Trophoblast cell (in vitro differentiated cells and primary cell): ENCODE measurements around the gene EPHB2.

ENCODE experiments used
- DNase-seq, 2 donors: peaks; one replicate each; pipeline ENCODE4 v3.0.0-alpha.2; 2016
- H2AFZ ChIP-seq: 2 replicates; pipeline ENCODE4 v1.6.1; 2013; ENCODE audit warnings: low read length, moderate library complexity, mild to moderate bottlenecking; ENCODE audit not compliant: insufficient read depth, poor library complexity
- H2AK5ac ChIP-seq: 2 replicates; pipeline ENCODE4 v1.6.1; 2013; ENCODE audit warnings: mild to moderate bottlenecking, low read length
- H2BK120ac ChIP-seq: 2 replicates; pipeline ENCODE4 v1.6.1; 2013; ENCODE audit warnings: low read length, mild to moderate bottlenecking, moderate library complexity; ENCODE audit not compliant: insufficient read depth, poor library complexity
- H2BK12ac ChIP-seq: 2 replicates; pipeline ENCODE4 v1.6.1; 2013; ENCODE audit warnings: mild to moderate bottlenecking, low read length, moderate library complexity
- H2BK5ac ChIP-seq: 2 replicates; pipeline ENCODE4 v1.6.1; 2013; ENCODE audit warnings: low read length, low read depth, moderate library complexity, mild to moderate bottlenecking; ENCODE audit not compliant: poor library complexity
- H3K14ac ChIP-seq: 2 replicates; pipeline ENCODE4 v1.6.1; 2013; ENCODE audit warnings: mild to moderate bottlenecking, low read length
- H3K18ac ChIP-seq: 2 replicates; pipeline ENCODE4 v1.6.1; 2013; ENCODE audit warnings: mild to moderate bottlenecking, low read length
- H3K23ac ChIP-seq: 2 replicates; pipeline ENCODE4 v1.6.1; 2013; ENCODE audit warnings: low read length
- H3K27ac ChIP-seq: 2 replicates; pipeline ENCODE4 v1.5.1; 2013; ENCODE audit warnings: low read depth, mild to moderate bottlenecking, inconsistent platforms, low read length, moderate library complexity
- H3K27me3 ChIP-seq: 2 replicates; pipeline ENCODE4 v1.6.1; 2013; ENCODE audit warnings: inconsistent platforms, mild to moderate bottlenecking, low read length, moderate library complexity; ENCODE audit not compliant: insufficient read depth
- H3K36me3 ChIP-seq, 2 experiments: 1 replicate in 1 of 2; 2 replicates in 1 of 2; pipeline ENCODE4 v1.6.1; 2013; ENCODE audit warnings: low read length in 2 of 2, mild to moderate bottlenecking in 2 of 2, moderate library complexity in 1 of 2; ENCODE audit not compliant: insufficient read depth in 2 of 2, control insufficient read depth in 1 of 2
- H3K4ac ChIP-seq: 2 replicates; pipeline ENCODE4 v1.6.1; 2013; ENCODE audit warnings: low read depth, mild to moderate bottlenecking, low read length, moderate library complexity
- H3K4me1 ChIP-seq, 2 experiments: 1 replicate in 1 of 2; 2 replicates in 1 of 2; pipeline ENCODE4 v1.6.1; 2013; ENCODE audit warnings: low read length in 2 of 2, mild to moderate bottlenecking in 2 of 2, moderate library complexity in 1 of 2; ENCODE audit not compliant: insufficient read depth in 2 of 2, control insufficient read depth in 1 of 2
- H3K4me2 ChIP-seq: 2 replicates; pipeline ENCODE4 v1.6.1; 2013; ENCODE audit warnings: inconsistent platforms, mild to moderate bottlenecking, low read length, moderate library complexity
- H3K4me3 ChIP-seq: 2 replicates; pipeline ENCODE4 v1.5.1; 2013; ENCODE audit warnings: mild to moderate bottlenecking, low read depth, low read length, inconsistent platforms
- H3K79me1 ChIP-seq: one replicate; pipeline ENCODE4 v1.6.1; 2013; ENCODE audit warnings: low read length
- H3K79me2 ChIP-seq: 2 replicates; pipeline ENCODE4 v1.6.1; 2013; ENCODE audit warnings: low read length, mild to moderate bottlenecking; ENCODE audit not compliant: control insufficient read depth, insufficient read depth, poor library complexity
- H3K9ac ChIP-seq: 2 replicates; pipeline ENCODE4 v1.6.1; 2013; ENCODE audit warnings: mild to moderate bottlenecking, low read length
- H3K9me3 ChIP-seq: 2 replicates; pipeline ENCODE4 v1.6.1; 2013; ENCODE audit warnings: low read depth, mild to moderate bottlenecking, control low read depth, inconsistent platforms, low read length; ENCODE audit not compliant: insufficient read depth
- H4K12ac ChIP-seq: 2 replicates; pipeline ENCODE4 v1.6.1; 2013; ENCODE audit warnings: low read depth, mild to moderate bottlenecking, low read length, moderate library complexity
- H4K8ac ChIP-seq: 2 replicates; pipeline ENCODE4 v1.6.1; 2013; ENCODE audit warnings: low read depth, mild to moderate bottlenecking, low read length, moderate library complexity
- H4K91ac ChIP-seq: one replicate; pipeline ENCODE4 v1.6.1; 2013; ENCODE audit warnings: low read depth, mild to moderate bottlenecking, low read length, moderate library complexity
- WGBS: extraction: QIAGEN DNeasy Blood & Tissue Kit; methylation state at CpG from one replicate; pipeline ENCODE4 v1.1.7; 2013; ENCODE audit warnings: missing lambda C conversion rate; ENCODE audit not compliant: insufficient read length, insufficient coverage; ENCODE audit errors: extremely low coverage; 5-methylcytosine and 5-hydroxymethylcytosine counted together

Gene EPHB2

DNA sequence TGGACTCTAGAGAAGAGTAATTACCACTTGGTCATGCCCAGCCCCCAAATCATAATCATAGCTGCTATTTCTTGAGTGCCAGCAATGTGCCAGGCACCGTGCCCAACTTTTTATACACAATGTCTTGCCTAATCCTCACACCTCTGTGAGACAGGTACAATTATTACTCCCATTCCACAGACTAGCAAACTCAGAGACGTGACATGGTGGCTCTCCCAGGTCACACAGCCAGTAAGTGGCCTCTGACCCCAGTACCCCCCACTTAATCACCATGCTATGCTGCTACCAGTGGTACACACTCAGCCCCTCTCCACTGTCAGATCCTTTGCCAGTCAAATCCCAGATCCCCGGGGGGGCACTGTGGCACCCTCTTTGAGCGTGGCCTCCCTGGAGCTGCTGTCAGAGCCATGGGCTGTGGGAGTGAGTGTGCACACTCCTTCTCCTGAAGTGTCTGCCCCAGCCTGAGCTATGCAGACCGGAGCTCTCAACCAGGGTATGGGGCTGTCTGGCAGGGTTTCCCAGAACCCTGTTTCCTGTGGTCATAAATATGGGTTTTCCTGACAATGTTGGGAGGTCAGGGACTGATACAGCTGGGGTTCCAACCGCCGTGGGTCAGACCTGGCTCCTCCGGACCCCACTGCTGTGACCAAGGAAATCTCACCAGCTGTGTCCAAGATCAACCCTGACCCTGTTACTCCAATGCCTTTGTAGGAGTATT, 210.3 kb downstream of the EPHB2 start:
- H3K4ac ChIP-seq: no peak overlapping the region
- no peak overlapping the region for H4K91ac ChIP-seq
- no peak overlapping the region for H3K23ac ChIP-seq
- H3K79me1 ChIP-seq: no peaks in the 10 kb centered on the region
- H2BK5ac ChIP-seq: no peak overlapping the region
- H2BK12ac ChIP-seq: no peak overlapping the region
- H3K36me3 ChIP-seq: no peaks in the 10 kb centered on the region
- H3K9me3 ChIP-seq: peaks cover 3% of the 10 kb centered on the region
- no peak overlapping the region for H4K12ac ChIP-seq
- H3K9ac ChIP-seq: no peak overlapping the region
- no peaks in the 10 kb centered on the region for H3K4me1 ChIP-seq
- no peak overlapping the region for H3K27ac ChIP-seq
- H3K18ac ChIP-seq: no peak overlapping the region
- WGBS: no CpG with 5 or more reads among the region's 8 CpGs
- H4K8ac ChIP-seq: no peak overlapping the region
- H3K27me3 ChIP-seq: no peaks in the 10 kb centered on the region
- H3K4me3 ChIP-seq: no peak overlapping the region
- no peak overlapping the region for H3K14ac ChIP-seq
- H3K4me2 ChIP-seq: no peak overlapping the region
- no peak overlapping the region for H2AK5ac ChIP-seq
- no peaks in the 10 kb centered on the region for H3K79me2 ChIP-seq
- DNase-seq: no peak
- H2AFZ ChIP-seq: no peak overlapping the region
- no peak overlapping the region for H2BK120ac ChIP-seq

DNA sequence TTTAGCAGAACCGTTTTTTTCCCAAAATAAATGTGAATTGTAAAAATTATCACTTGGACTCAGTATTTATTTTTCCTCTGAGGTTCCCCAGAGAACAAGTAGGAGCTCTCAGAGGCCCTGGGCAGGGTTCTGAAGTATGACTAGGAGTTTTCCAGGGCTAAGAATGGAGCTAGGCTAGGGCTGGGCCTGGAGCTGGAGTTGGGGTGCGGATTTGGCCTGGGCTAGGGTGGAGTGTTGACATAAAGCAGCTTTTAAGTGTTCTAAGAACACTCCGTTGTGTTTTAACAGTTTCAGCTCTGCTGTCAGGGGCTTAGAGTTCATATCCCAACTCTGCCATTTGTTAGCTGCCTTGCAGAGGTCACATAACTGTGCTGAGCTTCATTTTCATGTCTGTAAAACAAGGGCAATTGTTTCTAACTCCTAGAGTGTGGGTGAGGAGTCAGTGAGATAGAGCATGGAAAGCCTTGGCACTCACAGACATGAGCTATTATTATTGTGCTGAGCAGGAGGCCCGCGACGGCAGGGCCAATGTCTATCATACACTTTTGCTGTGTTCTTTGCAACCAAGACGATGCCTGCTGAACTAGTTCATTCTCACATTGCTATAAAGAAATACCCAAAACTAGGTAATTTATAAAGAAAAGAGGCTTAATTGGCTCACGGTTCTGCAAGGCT, 210.9 kb downstream of the EPHB2 start:
- Histone ChIP-seq H2BK5ac (no peak overlapping the region), H2AFZ (no peak overlapping the region), H2BK12ac (no peak overlapping the region), H3K4ac (no peak overlapping the region), H3K14ac (no peak overlapping the region), H2BK120ac (no peak overlapping the region), H3K36me3 (no peaks in the 10 kb centered on the region), H3K27me3 (no peaks in the 10 kb centered on the region), H3K18ac (no peak overlapping the region), H3K4me1 (no peaks in the 10 kb centered on the region), H3K9ac (no peak overlapping the region), H4K91ac (no peak overlapping the region), H3K23ac (no peak overlapping the region), H4K12ac (no peak overlapping the region), H3K9me3 (peaks cover 3% of the 10 kb centered on the region), H2AK5ac (no peak overlapping the region), H3K4me3 (no peak overlapping the region), H3K79me1 (no peaks in the 10 kb centered on the region), H4K8ac (no peak overlapping the region), H3K4me2 (no peak overlapping the region), H3K79me2 (no peaks in the 10 kb centered on the region), H3K27ac (no peak overlapping the region)
- no CpG with 5 or more reads among the region's 8 CpGs for WGBS
- no peak for DNase-seq

DNA sequence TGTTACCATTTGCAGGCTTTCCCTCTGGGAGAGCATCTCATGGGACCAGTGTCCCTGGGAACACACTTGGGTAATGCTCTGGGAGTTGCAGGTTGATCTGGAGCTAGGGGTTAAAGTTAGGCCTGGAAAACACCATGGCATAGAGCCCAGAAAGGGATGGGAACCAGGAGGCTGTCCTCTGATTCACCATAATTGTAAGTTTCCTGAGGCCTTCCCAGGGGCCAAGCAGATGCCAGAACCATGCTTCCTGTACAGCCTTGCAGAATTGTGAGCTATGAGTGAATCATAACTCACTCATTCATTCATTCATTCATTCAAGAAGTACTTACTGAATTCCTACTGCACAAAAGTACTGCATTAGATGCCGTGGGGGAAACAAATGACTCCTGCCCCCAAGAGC, 212.0 kb downstream of the EPHB2 start:
- Histone ChIP-seq H3K14ac (no peak overlapping the region), H2AFZ (no peak overlapping the region), H3K9ac (no peak overlapping the region), H4K91ac (no peak overlapping the region), H3K27me3 (no peaks in the 10 kb centered on the region), H3K23ac (no peak overlapping the region), H3K18ac (no peak overlapping the region), H3K79me2 (no peaks in the 10 kb centered on the region), H2BK5ac (no peak overlapping the region), H4K8ac (no peak overlapping the region), H2BK12ac (no peak overlapping the region), H3K4me2 (no peak overlapping the region), H3K9me3 (peaks cover 3% of the 10 kb centered on the region), H3K4me3 (no peak overlapping the region), H2BK120ac (no peak overlapping the region), H3K4me1 (no peaks in the 10 kb centered on the region), H2AK5ac (no peak overlapping the region), H4K12ac (no peak overlapping the region), H3K79me1 (no peaks in the 10 kb centered on the region), H3K36me3 (no peaks in the 10 kb centered on the region), H3K27ac (no peak overlapping the region), H3K4ac (no peak overlapping the region)
- no CpG with 5 or more reads among the region's 1 CpG for WGBS
- no peak for DNase-seq

DNA sequence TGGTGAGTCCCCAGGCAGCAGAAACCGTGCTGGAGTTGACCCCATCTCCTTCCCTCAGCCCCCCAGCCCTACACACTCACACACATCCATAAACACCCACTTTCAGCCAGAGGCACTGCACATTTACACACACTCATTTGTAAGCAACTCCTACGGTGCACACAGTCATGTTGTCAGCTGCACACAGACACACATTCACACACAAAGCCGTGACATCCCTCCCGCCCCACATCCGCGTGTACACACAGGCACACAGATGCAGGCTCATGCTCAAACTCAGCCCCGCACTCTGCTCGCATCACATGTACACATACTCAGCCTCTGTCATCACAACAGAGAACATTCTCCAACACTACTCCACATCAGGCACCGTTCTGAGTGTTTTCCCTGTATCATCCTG, 214.5 kb downstream of the EPHB2 start:
- no peak overlapping the region for H2AK5ac ChIP-seq
- H3K4ac ChIP-seq: no peak overlapping the region
- no peak overlapping the region for H4K91ac ChIP-seq
- H3K9me3 ChIP-seq: peaks cover 3% of the 10 kb centered on the region
- WGBS: no CpG with 5 or more reads among the region's 9 CpGs
- H3K4me3 ChIP-seq: no peak overlapping the region
- H2BK120ac ChIP-seq: no peak overlapping the region
- no peak overlapping the region for H3K4me2 ChIP-seq
- no peaks in the 10 kb centered on the region for H3K27me3 ChIP-seq
- no peak overlapping the region for H3K14ac ChIP-seq
- no peak overlapping the region for H4K12ac ChIP-seq
- H4K8ac ChIP-seq: no peak overlapping the region
- no peaks in the 10 kb centered on the region for H3K36me3 ChIP-seq
- no peak overlapping the region for H3K23ac ChIP-seq
- no peak overlapping the region for H3K27ac ChIP-seq
- no peak for DNase-seq
- H3K9ac ChIP-seq: no peak overlapping the region
- no peak overlapping the region for H2BK5ac ChIP-seq
- H3K4me1 ChIP-seq: no peaks in the 10 kb centered on the region
- no peak overlapping the region for H2AFZ ChIP-seq
- no peak overlapping the region for H2BK12ac ChIP-seq
- no peak overlapping the region for H3K18ac ChIP-seq
- no peaks in the 10 kb centered on the region for H3K79me2 ChIP-seq
- no peaks in the 10 kb centered on the region for H3K79me1 ChIP-seq
